Measurements from ENCODE around the gene IGDCC3. TPM values are rescaled to one million over a fixed set of nuclear protein-coding genes. Genes with fewer than 3 reads are reported as not detected.

The IGDCC3 gene
- total and polyA plus RNA-seq, 10 of the 15 experiments (the other 5 are each of a cell fraction or from before 2014, with no cell fraction given): 0.10 to 0.20 (median 0.15) TPM; not detected in 7

GRCh38 chr15:65318870-65319356, 58.9 kb downstream of the IGDCC3 start (continued):
- TF ChIP-seq RAD21 (IDR thresholded peaks at IDR 0.05; ENCODE audit: insufficient read depth, low read depth, low read length): peak; percentile 87
- no peak for TF ChIP-seq POLR2AphosphoS5 (IDR thresholded peaks at IDR 0.05; ENCODE audit: low read length)
- TF ChIP-seq REST (IDR thresholded peaks at IDR 0.05; ENCODE audit: low read depth, low read length): no peak
- no peak for TF ChIP-seq JUND (IDR thresholded peaks at IDR 0.05; ENCODE audit: low read depth, low read length)
- TF ChIP-seq RB1 (IDR thresholded peaks at IDR 0.05; ENCODE audit: borderline replicate concordance): peak; percentile 62; the same call in 1 of the 2 replicates
- no peak for TF ChIP-seq NRF1 (conservative IDR thresholded peaks at IDR 0.05; ENCODE audit: low read depth, low read length)

GRCh38 chr15:65312400-65312916, 65.3 kb downstream of the IGDCC3 start:
- H2AFZ ChIP-seq (ENCODE audit: control insufficient read depth, low read depth, low read length): no peak overlapping the region
- H3K36me3 ChIP-seq (ENCODE audit: control insufficient read depth in 2 of 2, insufficient read depth in 2 of 2, low read length in 1 of 2): no peaks in the 10 kb centered on the region
- in situ Hi-C loops (cut with MboI): no loop called here
- no peaks in the 10 kb centered on the region for H4K20me1 ChIP-seq (ENCODE audit: control insufficient read depth, insufficient read depth)
- intact Hi-C loops (cut with micrococcal nuclease; ENCODE audit: unreplicated experiment): no loop called here
- H3K9me3 ChIP-seq (replicated peaks; ENCODE audit: control insufficient read depth, insufficient read depth, low read length): no peaks in the 10 kb centered on the region
- no peak for DNase-seq (ENCODE audit: low read depth, low spot score)
- no peak overlapping the region for H3K4me2 ChIP-seq (ENCODE audit: control insufficient read depth, insufficient read depth)
- POLR2A ChIA-PET: no interaction called here
- no TSS peak for BruUV-seq (replicated peaks)
- no peak for FAIRE-seq
- CTCF ChIA-PET: interaction anchor here (1.3 to 1.4 kb wide), 3 partner anchors 72 to 123 kb away, joined by 3 to 5 read pairs (median 5); no protein-coding TSS in a partner anchor
- H3K27me3 ChIP-seq (replicated peaks in 1 of 2; ENCODE audit: control insufficient read depth in 2 of 2, insufficient read depth in 2 of 2, low read length in 1 of 2): no peaks in the 10 kb centered on the region
- WGBS (ENCODE audit: insufficient coverage, insufficient replicate concordance, low lambda C conversion rate, missing lambda C conversion rate): 68% methylated on average over 11 of the region's 11 CpGs
- no peak for ATAC-seq
- no peak overlapping the region for H3K4me3 ChIP-seq
- H3K27ac ChIP-seq (ENCODE audit: control insufficient read depth, insufficient read depth): no peak overlapping the region
- RAD21 ChIA-PET (ENCODE audit: unreplicated experiment): no interaction called here
- no peaks in the 10 kb centered on the region for H3K4me1 ChIP-seq (ENCODE audit: control insufficient read depth, insufficient read depth, low read length)
- SMC1A ChIA-PET (ENCODE audit: uncharacterized antibody, unreplicated experiment): no interaction called here
- no peak overlapping the region for H3K9ac ChIP-seq (ENCODE audit: control insufficient read depth, insufficient read depth, low read length)
- no peaks in the 10 kb centered on the region for H3K79me2 ChIP-seq (ENCODE audit: control insufficient read depth, insufficient read depth, low read length)
- no peak for TF ChIP-seq ZNF24 (IDR thresholded peaks at IDR 0.05)
- no peak for TF ChIP-seq NFIC (IDR thresholded peaks at IDR 0.05; ENCODE audit: low read depth, low read length)
- no peak for TF ChIP-seq ZBTB4 (CRISPR knock-in tag; IDR thresholded peaks at IDR 0.05)
- no peak for TF ChIP-seq IRF4 (IDR thresholded peaks at IDR 0.05; ENCODE audit: low read depth, low read length)
- no peak for TF ChIP-seq POU2F2 (IDR thresholded peaks at IDR 0.05; ENCODE audit: borderline replicate concordance, low read depth, low read length)
- no peak for TF ChIP-seq TCF12 (IDR thresholded peaks at IDR 0.05; ENCODE audit: low read depth, low read length)
- TF ChIP-seq BCL3 (IDR thresholded peaks at IDR 0.05; ENCODE audit: borderline replicate concordance, insufficient read depth, low read depth, low read length, poor library complexity, severe bottlenecking): no peak
- no peak for TF ChIP-seq POLR2AphosphoS2 (IDR thresholded peaks at IDR 0.05; ENCODE audit: low read depth, low read length)
- TF ChIP-seq YBX1 (IDR thresholded peaks at IDR 0.05): no peak
